AG10803 (cell line): ENCODE results near the gene MAML3.

Experiments used
- DNase-seq: peaks from one replicate; pipeline ENCODE4 v3.0.0; 2010; ENCODE audit warnings: low read depth
- H3K4me3 ChIP-seq: 2 replicates; pipeline ENCODE4 v1.5.1; 2011; ENCODE audit warnings: mild to moderate bottlenecking, low read length, control low read depth
- CTCF ChIP-seq: conservative IDR thresholded peaks from 2 replicates; pipeline ENCODE4 v1.5.1; 2011; ENCODE audit warnings: mild to moderate bottlenecking, low read length, control low read depth, inconsistent platforms

Gene MAML3

DNA sequence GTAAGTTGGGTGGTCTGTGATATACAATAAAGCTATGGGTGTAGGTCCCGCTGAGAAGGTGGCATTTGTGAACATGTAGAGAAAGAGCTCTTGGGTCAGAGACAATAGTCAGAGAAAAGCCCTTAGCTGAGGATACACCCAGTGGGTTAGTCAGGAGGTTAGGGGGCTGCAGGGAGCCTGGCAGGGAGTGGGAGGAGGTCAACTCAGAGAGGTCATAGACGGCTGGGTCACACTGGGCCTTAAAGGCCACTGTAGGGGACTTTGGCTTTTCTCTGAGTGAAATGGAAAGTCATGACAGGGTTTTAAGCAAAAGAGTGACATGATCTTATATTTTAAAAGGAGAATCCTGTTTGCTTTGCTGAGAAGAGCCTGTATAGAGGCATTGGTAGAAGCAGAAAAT lies 471.7 kb downstream of the MAML3 start:
- no peak for DNase-seq
- TF ChIP-seq CTCF, result no peak
- no peak overlapping the region for H3K4me3 ChIP-seq

DNA sequence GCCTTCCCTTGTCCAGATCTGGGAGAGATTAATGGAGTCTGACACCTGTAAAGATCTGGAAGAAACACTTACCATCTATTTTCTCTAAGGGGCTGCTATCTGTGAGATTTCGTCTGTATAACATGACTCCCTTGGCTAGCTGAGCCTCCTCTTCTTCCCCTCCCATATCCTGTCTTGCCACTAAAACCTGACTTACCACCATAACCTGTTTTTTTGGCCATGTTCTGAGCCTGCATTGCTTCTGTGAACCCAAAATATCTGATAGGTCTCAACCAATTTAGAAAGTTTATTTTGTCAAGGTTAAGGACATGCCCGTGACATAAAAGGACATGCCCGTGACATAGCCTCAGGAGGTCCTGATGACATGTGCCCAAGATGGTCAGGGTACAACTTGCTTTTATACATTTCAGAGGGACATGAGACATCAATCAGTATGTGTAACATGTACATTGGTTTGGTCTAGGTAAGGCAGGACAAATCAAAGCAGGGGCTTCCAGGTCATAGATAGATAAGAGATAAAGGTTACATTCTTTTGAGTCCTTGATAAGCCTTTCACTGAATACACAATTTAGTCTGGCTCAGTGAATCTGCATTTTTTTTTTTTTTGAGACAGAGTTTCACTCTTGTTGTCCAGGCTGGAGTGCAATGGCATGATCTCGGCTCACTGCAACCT lies 476.9 kb downstream of the MAML3 start:
- no peak for DNase-seq
- H3K4me3 ChIP-seq, result no peak overlapping the region
- TF ChIP-seq CTCF, result no peak

DNA sequence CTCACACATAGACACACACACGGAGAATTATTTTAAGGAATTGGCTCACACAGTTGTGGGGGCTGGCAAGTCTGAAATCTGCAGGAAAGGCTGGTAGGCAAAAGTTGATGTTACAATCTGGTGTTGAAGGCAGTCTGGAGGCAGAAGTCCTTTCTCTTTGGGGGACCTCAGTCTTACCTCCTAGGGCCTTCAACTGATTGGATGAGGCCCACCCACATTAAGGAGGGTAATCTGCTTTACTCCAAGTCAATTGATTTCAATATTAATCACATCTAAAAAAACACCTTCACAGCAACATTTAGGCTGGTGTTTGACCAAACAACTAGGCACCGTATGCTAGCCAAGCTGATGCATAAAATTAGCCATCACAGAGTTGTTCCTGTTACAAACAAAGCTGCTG lies 477.6 kb downstream of the MAML3 start:
- TF ChIP-seq CTCF, result no peak
- no peak overlapping the region for H3K4me3 ChIP-seq
- no peak for DNase-seq

- TF ChIP-seq CTCF, result no peak
- H3K4me3 ChIP-seq, result no peak overlapping the region
- no peak for DNase-seq
Measured at GRCh38 chr4:139675651-139676050, 478.3 kb downstream of the MAML3 start.

DNA sequence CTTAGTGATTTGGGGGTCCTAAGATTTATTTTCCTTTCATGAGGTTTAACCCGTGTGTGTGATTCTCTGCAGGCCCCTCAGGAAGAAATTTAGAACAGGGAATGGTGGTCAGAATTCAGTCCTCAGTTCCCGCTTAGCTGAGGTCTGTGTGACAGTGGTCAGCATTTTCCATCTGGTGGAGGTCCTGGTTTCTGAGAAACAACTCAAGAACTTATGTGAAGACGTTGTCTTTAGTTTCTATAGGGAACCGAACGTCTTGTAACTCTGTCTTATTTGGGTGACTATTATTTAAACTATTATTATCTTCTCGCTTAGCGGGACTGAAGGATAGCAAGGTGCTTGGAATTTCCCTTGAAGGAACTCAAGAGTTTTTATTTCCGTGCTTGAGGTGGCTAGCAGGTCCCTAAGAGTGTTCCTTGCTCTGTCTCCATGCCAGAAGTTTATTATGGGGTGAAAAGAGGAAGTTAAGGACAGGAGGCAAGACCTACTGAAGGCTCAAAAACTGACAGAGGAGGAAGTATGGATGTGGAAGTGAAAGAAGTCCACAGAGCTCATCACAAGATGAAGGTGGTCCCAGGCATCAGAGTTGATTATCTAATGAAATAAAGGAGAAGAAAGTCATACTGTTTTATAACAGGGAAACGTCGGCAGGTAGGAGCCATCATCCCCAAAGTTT lies 479.0 kb downstream of the MAML3 start:
- no peak for DNase-seq
- H3K4me3 ChIP-seq, result no peak overlapping the region
- TF ChIP-seq CTCF, result no peak

DNA sequence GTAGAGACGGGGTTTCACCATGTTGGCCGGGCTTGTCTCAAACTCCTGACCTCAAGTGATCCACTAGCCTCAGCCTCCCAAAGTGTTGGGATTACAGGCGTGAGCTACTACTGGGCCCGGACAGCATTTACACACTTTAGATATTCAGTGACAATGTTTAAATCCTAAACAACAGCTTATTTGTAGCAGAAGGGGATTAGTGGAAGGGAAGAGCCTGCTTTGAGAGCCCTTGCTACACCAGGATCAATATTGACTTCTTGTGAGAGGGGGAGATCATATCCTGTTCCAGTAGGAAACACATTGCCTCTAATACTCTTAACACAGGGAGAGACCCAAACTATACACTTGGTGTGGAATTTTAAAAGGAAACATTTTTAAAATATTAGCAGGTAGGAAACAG lies 481.3 kb downstream of the MAML3 start:
- no peak for DNase-seq
- no peak for TF ChIP-seq CTCF

GRCh38 chr4:139672215-139672614 lies 481.8 kb downstream of the MAML3 start:
- H3K4me3 ChIP-seq, result no peak overlapping the region
- no peak for DNase-seq
- no peak for TF ChIP-seq CTCF

More for the DNA sequence above, 481.3 kb downstream of the MAML3 start:
- no peak overlapping the region for H3K4me3 ChIP-seq
